ENCODE results near the gene RPH3AL. TPM values are rescaled to one million over a fixed set of nuclear protein-coding genes. Genes with fewer than 3 reads are reported as not detected.

The RPH3AL gene
- total RNA-seq, 4 donors from 2014 or later, result 24.3 to 90.5 (median 47.2) TPM

GRCh38 chr17:337866-338265 is 14.7 kb downstream of the RPH3AL start:
- TF ChIP-seq POLR2AphosphoS5 (IDR thresholded peaks at IDR 0.05) (no peak), POLR2A (IDR thresholded peaks at IDR 0.05) (no peak), CTCF (IDR thresholded peaks at IDR 0.05) (no peak), EP300 (IDR thresholded peaks at IDR 0.05; ENCODE audit: low read depth) (no peak)
- Histone ChIP-seq H3K9me3 (no peaks in the 10 kb centered on the region), H3K36me3 (peaks cover 0 to 5% (median 0%) of the 10 kb centered on the region in 4 donors), H3K27ac (no peak overlapping the region), H3K27me3 (no peaks in the 10 kb centered on the region), H3K4me3 (no peak overlapping the region), H3K4me1 (peaks cover 0 to 29% (median 15%) of the 10 kb centered on the region in 4 donors)
- WGBS, 2 donors (ENCODE audit: low coverage in 1 of 2), result 88% methylated on average over 7 of the region's 7 CpGs; no CpG with 5 or more reads in 1 of the 2 donors
- in situ Hi-C loops (cut with MboI; ENCODE audit: low pct_ligation_motif_present in 1 of 4, low pct_unique_long_range_greater_than_20kb in 1 of 4, low sequenced_read_pairs in 3 of 4), result no loop called here
- DNase-seq, result no peak
- intact Hi-C loops (cut with DNase I; ENCODE audit: low total_unique reads), result no loop called here

GRCh38 chr17:337453-337852 is 15.2 kb downstream of the RPH3AL start:
- Histone ChIP-seq H3K36me3 (peaks cover 0 to 5% (median 0%) of the 10 kb centered on the region in 4 donors), H3K4me1 (peaks cover 0 to 29% (median 15%) of the 10 kb centered on the region in 4 donors), H3K27me3 (no peaks in the 10 kb centered on the region), H3K4me3 (no peak overlapping the region), H3K27ac (no peak overlapping the region), H3K9me3 (no peaks in the 10 kb centered on the region)
- no peak for DNase-seq
- WGBS, 2 donors (ENCODE audit: low coverage in 1 of 2), result 90 to 97% methylated on average over 5 to 15 of the region's 15 CpGs
- intact Hi-C loops (cut with DNase I; ENCODE audit: low total_unique reads) (no loop called here), in situ Hi-C loops (cut with MboI; ENCODE audit: low pct_ligation_motif_present in 1 of 4, low pct_unique_long_range_greater_than_20kb in 1 of 4, low sequenced_read_pairs in 3 of 4) (no loop called here)
- TF ChIP-seq POLR2AphosphoS5 (IDR thresholded peaks at IDR 0.05) (no peak), EP300 (IDR thresholded peaks at IDR 0.05; ENCODE audit: low read depth) (no peak), CTCF (IDR thresholded peaks at IDR 0.05) (no peak), POLR2A (IDR thresholded peaks at IDR 0.05) (no peak)

- in situ Hi-C loops (cut with MboI; ENCODE audit: low pct_ligation_motif_present in 1 of 4, low pct_unique_long_range_greater_than_20kb in 1 of 4, low sequenced_read_pairs in 3 of 4) (no loop called here), intact Hi-C loops (cut with DNase I; ENCODE audit: low total_unique reads) (no loop called here)
- Histone ChIP-seq H3K4me1 (peaks cover 0 to 29% (median 15%) of the 10 kb centered on the region in 4 donors), H3K36me3 (peaks cover 0 to 5% (median 0%) of the 10 kb centered on the region in 4 donors), H3K27ac (no peak overlapping the region), H3K9me3 (no peaks in the 10 kb centered on the region), H3K27me3 (no peaks in the 10 kb centered on the region), H3K4me3 (no peak overlapping the region)
- TF ChIP-seq CTCF (IDR thresholded peaks at IDR 0.05) (no peak), EP300 (IDR thresholded peaks at IDR 0.05; ENCODE audit: low read depth) (no peak), POLR2AphosphoS5 (IDR thresholded peaks at IDR 0.05) (no peak), POLR2A (IDR thresholded peaks at IDR 0.05) (no peak)
- DNase-seq, result no peak
- 97 to 100% methylated on average over 1 to 12 of the region's 12 CpGs for WGBS, 2 donors (ENCODE audit: low coverage in 1 of 2)
These were observed 15.6 kb downstream of the RPH3AL start for GRCh38 chr17:337022-337420.

GRCh38 chr17:336110-337021 is 16.2 kb downstream of the RPH3AL start:
- peak overlapping the region in 3 of 4 donors; percentile 3 to 60 (median 44) for H3K27ac ChIP-seq
- 44% methylated on average over 37 of the region's 37 CpGs; no CpG with 5 or more reads in 1 of the 2 donors for WGBS, 2 donors (ENCODE audit: low coverage in 1 of 2)
- no peaks in the 10 kb centered on the region for H3K9me3 ChIP-seq
- H3K36me3 ChIP-seq, result peaks cover 0 to 5% (median 0%) of the 10 kb centered on the region in 4 donors
- H3K4me1 ChIP-seq, result peaks cover 0 to 29% (median 15%) of the 10 kb centered on the region in 4 donors
- H3K4me3 ChIP-seq, result no peak overlapping the region
- in situ Hi-C loops (cut with MboI; ENCODE audit: low pct_ligation_motif_present in 1 of 4, low pct_unique_long_range_greater_than_20kb in 1 of 4, low sequenced_read_pairs in 3 of 4) (no loop called here), intact Hi-C loops (cut with DNase I; ENCODE audit: low total_unique reads) (no loop called here)
- H3K27me3 ChIP-seq, result no peaks in the 10 kb centered on the region
- peak; percentile 72 for DNase-seq
- TF ChIP-seq EP300 (IDR thresholded peaks at IDR 0.05; ENCODE audit: low read depth), result no peak
- TF ChIP-seq POLR2AphosphoS5 (IDR thresholded peaks at IDR 0.05), result no peak
- no peak for TF ChIP-seq POLR2A (IDR thresholded peaks at IDR 0.05)
- no peak for TF ChIP-seq CTCF (IDR thresholded peaks at IDR 0.05)

Data from transverse colon (tissue), 4 donors.